Duodenal mucosa (tissue), 2 donors: Measurements from ENCODE around the gene LSAMP.

Experiments used
- H3K27ac ChIP-seq: one replicate; pipeline ENCODE4 v1.7.0; 2013; ENCODE audit warnings: low read depth, low read length
- H3K27me3 ChIP-seq, 2 donors: one replicate each; pipeline ENCODE4 v1.7.0; 2013; ENCODE audit warnings: low read length in 2 of 2, control low read depth in 1 of 2; ENCODE audit not compliant: insufficient read depth in 2 of 2, control insufficient read depth in 1 of 2
- H3K36me3 ChIP-seq, 2 donors: one replicate each; pipeline ENCODE4 v1.7.0; 2013; ENCODE audit warnings: low read length in 2 of 2, control low read depth in 1 of 2; ENCODE audit not compliant: insufficient read depth in 2 of 2, control insufficient read depth in 1 of 2
- H3K4me1 ChIP-seq, 2 donors: one replicate each; pipeline ENCODE4 v1.7.0; 2013; ENCODE audit warnings: low read length in 2 of 2, control low read depth in 1 of 2; ENCODE audit not compliant: insufficient read depth in 2 of 2, control insufficient read depth in 1 of 2
- H3K4me3 ChIP-seq, 2 donors: one replicate each; pipeline ENCODE4 v1.7.0; 2013; ENCODE audit warnings: low read length in 2 of 2, low read depth in 1 of 2
- H3K9ac ChIP-seq, 2 donors: one replicate each; pipeline ENCODE4 v1.7.0; 2013; ENCODE audit warnings: low read length in 2 of 2, low read depth in 1 of 2
- H3K9me3 ChIP-seq, 2 donors: one replicate each; pipeline ENCODE4 v1.7.0; 2013; ENCODE audit warnings: low read length in 2 of 2, control low read depth in 1 of 2; ENCODE audit not compliant: control insufficient read depth in 1 of 2

Gene LSAMP

GRCh38 chr3:116140100-116140689 lies 305.1 kb downstream of the LSAMP start:
- H3K9me3 ChIP-seq, result no peaks in the 10 kb centered on the region
- H3K9ac ChIP-seq, result no peak overlapping the region
- no peaks in the 10 kb centered on the region for H3K27me3 ChIP-seq
- H3K4me3 ChIP-seq, result no peak overlapping the region
- no peak overlapping the region for H3K27ac ChIP-seq
- no peaks in the 10 kb centered on the region for H3K4me1 ChIP-seq
- no peaks in the 10 kb centered on the region for H3K36me3 ChIP-seq

GRCh38 chr3:116139641-116140040 lies 305.6 kb downstream of the LSAMP start:
- no peaks in the 10 kb centered on the region for H3K36me3 ChIP-seq
- no peak overlapping the region for H3K4me3 ChIP-seq
- no peaks in the 10 kb centered on the region for H3K27me3 ChIP-seq
- no peaks in the 10 kb centered on the region for H3K4me1 ChIP-seq
- no peak overlapping the region for H3K27ac ChIP-seq
- H3K9me3 ChIP-seq, result no peaks in the 10 kb centered on the region
- H3K9ac ChIP-seq, result no peak overlapping the region

- no peaks in the 10 kb centered on the region for H3K36me3 ChIP-seq
- H3K9ac ChIP-seq, result no peak overlapping the region
- no peak overlapping the region for H3K27ac ChIP-seq
Observed at GRCh38 chr3:116135457-116136085, 309.7 kb downstream of the LSAMP start.

GRCh38 chr3:116129187-116129946 lies 315.9 kb downstream of the LSAMP start:
- Histone ChIP-seq H3K4me1 (no peaks in the 10 kb centered on the region), H3K27ac (no peak overlapping the region), H3K9ac (no peak overlapping the region), H3K36me3 (no peaks in the 10 kb centered on the region), H3K9me3 (no peaks in the 10 kb centered on the region), H3K4me3 (no peak overlapping the region), H3K27me3 (no peaks in the 10 kb centered on the region)

More at GRCh38 chr3:116135457-116136085, 309.7 kb downstream of the LSAMP start:
- Histone ChIP-seq H3K9me3 (no peaks in the 10 kb centered on the region), H3K4me1 (no peaks in the 10 kb centered on the region), H3K27me3 (no peaks in the 10 kb centered on the region), H3K4me3 (no peak overlapping the region)

- Histone ChIP-seq H3K4me1 (no peaks in the 10 kb centered on the region), H3K9me3 (no peaks in the 10 kb centered on the region), H3K27ac (no peak overlapping the region), H3K9ac (no peak overlapping the region), H3K4me3 (no peak overlapping the region), H3K27me3 (no peaks in the 10 kb centered on the region), H3K36me3 (no peaks in the 10 kb centered on the region)
Observed at GRCh38 chr3:116127464-116127863, 317.8 kb downstream of the LSAMP start.

GRCh38 chr3:116124166-116124565 lies 321.1 kb downstream of the LSAMP start:
- no peak overlapping the region for H3K27ac ChIP-seq
- no peak overlapping the region for H3K9ac ChIP-seq
- no peaks in the 10 kb centered on the region for H3K4me1 ChIP-seq
- H3K4me3 ChIP-seq, result no peak overlapping the region
- H3K27me3 ChIP-seq, result no peaks in the 10 kb centered on the region
- H3K36me3 ChIP-seq, result no peaks in the 10 kb centered on the region
- H3K9me3 ChIP-seq, result no peaks in the 10 kb centered on the region

GRCh38 chr3:116118475-116119169 lies 326.7 kb downstream of the LSAMP start:
- no peaks in the 10 kb centered on the region for H3K27me3 ChIP-seq
- no peaks in the 10 kb centered on the region for H3K9me3 ChIP-seq
- H3K36me3 ChIP-seq, result no peaks in the 10 kb centered on the region
- no peak overlapping the region for H3K4me3 ChIP-seq
- no peak overlapping the region for H3K27ac ChIP-seq
- no peak overlapping the region for H3K9ac ChIP-seq
- H3K4me1 ChIP-seq, result no peaks in the 10 kb centered on the region

GRCh38 chr3:116114586-116114985 lies 330.7 kb downstream of the LSAMP start:
- Histone ChIP-seq H3K4me1 (no peaks in the 10 kb centered on the region), H3K27ac (no peak overlapping the region)

GRCh38 chr3:116112696-116113095 lies 332.6 kb downstream of the LSAMP start:
- no peak overlapping the region for H3K9ac ChIP-seq
- H3K27me3 ChIP-seq, result no peaks in the 10 kb centered on the region
- H3K27ac ChIP-seq, result no peak overlapping the region
- no peaks in the 10 kb centered on the region for H3K36me3 ChIP-seq
- no peaks in the 10 kb centered on the region for H3K9me3 ChIP-seq
- H3K4me3 ChIP-seq, result no peak overlapping the region
- H3K4me1 ChIP-seq, result no peaks in the 10 kb centered on the region

More at GRCh38 chr3:116114586-116114985, 330.7 kb downstream of the LSAMP start:
- Histone ChIP-seq H3K9ac (no peak overlapping the region), H3K27me3 (no peaks in the 10 kb centered on the region), H3K4me3 (no peak overlapping the region), H3K9me3 (no peaks in the 10 kb centered on the region), H3K36me3 (no peaks in the 10 kb centered on the region)

- no peaks in the 10 kb centered on the region for H3K9me3 ChIP-seq
- no peaks in the 10 kb centered on the region for H3K36me3 ChIP-seq
- H3K9ac ChIP-seq, result no peak overlapping the region
- H3K4me1 ChIP-seq, result no peaks in the 10 kb centered on the region
- no peak overlapping the region for H3K27ac ChIP-seq
- no peak overlapping the region for H3K4me3 ChIP-seq
- no peaks in the 10 kb centered on the region for H3K27me3 ChIP-seq
Observed at GRCh38 chr3:116111765-116112164, 333.5 kb downstream of the LSAMP start.
